ENCODE results near the gene TOR1AIP1.

Gene TOR1AIP1

GRCh38 chr1:179911812-179912211, 29.7 kb downstream of the TOR1AIP1 start:
- H3K4me3 ChIP-seq (ENCODE audit: low read depth, low read length): no peak overlapping the region
- no peak for DNase-seq (ENCODE audit: low read depth)
- TF ChIP-seq CTCF (IDR thresholded peaks at IDR 0.05; ENCODE audit: insufficient read depth, low read depth, low read length, missing control alignments): no peak

- no peak for DNase-seq (ENCODE audit: low read depth)
- no peak for TF ChIP-seq CTCF (IDR thresholded peaks at IDR 0.05; ENCODE audit: insufficient read depth, low read depth, low read length, missing control alignments)
Observed at GRCh38 chr1:179917601-179918429, 35.7 kb downstream of the TOR1AIP1 start.

GRCh38 chr1:179921472-179921871, 39.4 kb downstream of the TOR1AIP1 start:
- no peak for DNase-seq (ENCODE audit: low read depth)
- H3K4me3 ChIP-seq (ENCODE audit: low read depth, low read length): no peak overlapping the region
- no peak for TF ChIP-seq CTCF (IDR thresholded peaks at IDR 0.05; ENCODE audit: insufficient read depth, low read depth, low read length, missing control alignments)

More at GRCh38 chr1:179917601-179918429, 35.7 kb downstream of the TOR1AIP1 start:
- no peak overlapping the region for H3K4me3 ChIP-seq (ENCODE audit: low read depth, low read length)

GRCh38 chr1:179921981-179922872, 40.1 kb downstream of the TOR1AIP1 start:
- no peak for TF ChIP-seq CTCF (IDR thresholded peaks at IDR 0.05; ENCODE audit: insufficient read depth, low read depth, low read length, missing control alignments)
- DNase-seq (ENCODE audit: low read depth): no peak
- no peak overlapping the region for H3K4me3 ChIP-seq (ENCODE audit: low read depth, low read length)

- DNase-seq (ENCODE audit: low read depth): no peak
- no peak for TF ChIP-seq CTCF (IDR thresholded peaks at IDR 0.05; ENCODE audit: insufficient read depth, low read depth, low read length, missing control alignments)
- no peak overlapping the region for H3K4me3 ChIP-seq (ENCODE audit: low read depth, low read length)
Observed at GRCh38 chr1:179923029-179923428, 40.9 kb downstream of the TOR1AIP1 start.

GRCh38 chr1:179924268-179924667, 42.2 kb downstream of the TOR1AIP1 start:
- TF ChIP-seq CTCF (IDR thresholded peaks at IDR 0.05; ENCODE audit: insufficient read depth, low read depth, low read length, missing control alignments): no peak
- DNase-seq (ENCODE audit: low read depth): peak; percentile 10
- no peak overlapping the region for H3K4me3 ChIP-seq (ENCODE audit: low read depth, low read length)

Measured in GM12865 (cell line).